WTC11 (cell line): ENCODE data around the gene HEPHL1. TPM values are rescaled to one million over a fixed set of nuclear protein-coding genes. Genes with fewer than 3 reads are reported as not detected.
A peak's percentile ranks its signal among the peaks of the same experiment; 100 is the strongest.
"Not testable (repeated sequence)": the region's sequence is repeated elsewhere in the genome, so short reads cannot be mapped to it uniquely, and the experiment has no call there.

Source experiments
- ATAC-seq: fragments of 200-7000 bp; cut with Tn5 transposase; 2 replicates; pipeline ENCODE4 v1.10.0; 2021; ENCODE audit warnings: mild to moderate bottlenecking, moderate library complexity
- Bru-seq: library from RNA; stranded (reverse); fragments of 400-500 nt; gene quantifications from one replicate; lab custom pipeline; 2021; lab: Mats Ljungman, UMichigan
- CTCF ChIA-PET: fragments of 300-600 bp; sonication (Branson Sonifier 250); formaldehyde crosslinking; loops from one replicate; lab custom pipeline; 2021; ENCODE audit warnings: antibody characterized with exemption; lab: Charles Lee
- POLR2A ChIA-PET: fragments of 350-600 bp; sonication (Branson Sonifier 250); formaldehyde crosslinking; loops from one replicate; lab custom pipeline; 2021; ENCODE audit warnings: antibody characterized with exemption; lab: Charles Lee
- DNase-seq: peaks from one replicate; pipeline ENCODE4 v3.0.0; 2021; ENCODE audit warnings: low spot score
- H3K27ac Mint-ChIP-seq: 2 replicates; pipeline ENCODE4 v1.8.0; 2021; ENCODE audit warnings: mixed read lengths
- H3K27me3 Mint-ChIP-seq: 2 replicates; pipeline ENCODE4 v1.8.0; 2021; ENCODE audit warnings: low read depth, mild to moderate bottlenecking, moderate library complexity, mixed read lengths
- H3K36me3 Mint-ChIP-seq: 2 replicates; pipeline ENCODE4 v1.8.0; 2021; ENCODE audit warnings: mixed read lengths
- H3K4me1 Mint-ChIP-seq: 2 replicates; pipeline ENCODE4 v1.8.0; 2022; ENCODE audit warnings: mixed read lengths
- H3K4me3 Mint-ChIP-seq: 2 replicates; pipeline ENCODE4 v1.8.0; 2021; ENCODE audit warnings: mild to moderate bottlenecking, moderate library complexity, mixed read lengths
- H3K9me3 Mint-ChIP-seq: 2 replicates; pipeline ENCODE4 v1.8.0; 2021; ENCODE audit warnings: mixed read lengths
- ATF1 ChIP-seq: sonication (generic); formaldehyde crosslinking; IDR thresholded peaks from 2 replicates; pipeline ENCODE4 v1.8.1; 2023; ENCODE audit warnings: mild to moderate bottlenecking, moderate library complexity, missing genetic modification reagents
- ETV6 ChIP-seq: sonication (generic); formaldehyde crosslinking; IDR thresholded peaks from 2 replicates; pipeline ENCODE4 v1.8.1; 2022; ENCODE audit warnings: mild to moderate bottlenecking, missing genetic modification reagents
- GABPB1 ChIP-seq: sonication (generic); formaldehyde crosslinking; IDR thresholded peaks from 2 replicates; pipeline ENCODE4 v1.8.1; 2023; ENCODE audit warnings: mild to moderate bottlenecking, missing genetic modification reagents
- HMGXB4 ChIP-seq: sonication (generic); formaldehyde crosslinking; IDR thresholded peaks from 2 replicates; pipeline ENCODE4 v1.8.1; 2023; ENCODE audit warnings: mild to moderate bottlenecking, moderate library complexity, missing genetic modification reagents
- JAZF1 ChIP-seq: fragments of 250-450 bp; sonication (Bioruptor Pico); IDR thresholded peaks from 2 replicates; pipeline ENCODE4 v1.9.0; 2021; ENCODE audit warnings: moderate library complexity, mild to moderate bottlenecking, inconsistent platforms
- KAT7 ChIP-seq: sonication (generic); formaldehyde crosslinking; IDR thresholded peaks from 2 replicates; pipeline ENCODE4 v1.8.1; 2023; ENCODE audit warnings: missing genetic modification reagents, mild to moderate bottlenecking, borderline replicate concordance
- PRDM15 ChIP-seq: sonication (generic); formaldehyde crosslinking; IDR thresholded peaks from 2 replicates; pipeline ENCODE4 v1.8.0; 2022; ENCODE audit warnings: missing genetic modification reagents
- SOX15 ChIP-seq: fragments of 250-450 bp; sonication (Bioruptor Pico); IDR thresholded peaks from 2 replicates; pipeline ENCODE4 v1.9.0; 2021; ENCODE audit warnings: mild to moderate bottlenecking
- SP1 ChIP-seq: sonication (generic); formaldehyde crosslinking; conservative IDR thresholded peaks from 2 replicates; pipeline ENCODE4 v1.8.1; 2022; ENCODE audit warnings: missing genetic modification reagents
- TCF7 ChIP-seq: sonication (generic); formaldehyde crosslinking; IDR thresholded peaks from 2 replicates; pipeline ENCODE4 v1.8.0; 2022; ENCODE audit warnings: mild to moderate bottlenecking, low read depth, missing genetic modification reagents, moderate library complexity
- ZNF232 ChIP-seq: sonication (generic); formaldehyde crosslinking; IDR thresholded peaks from 2 replicates; pipeline ENCODE4 v1.8.0; 2022; ENCODE audit warnings: mild to moderate bottlenecking, missing genetic modification reagents
- ZNF317 ChIP-seq: sonication (generic); formaldehyde crosslinking; IDR thresholded peaks from 2 replicates; pipeline ENCODE4 v1.8.1; 2023; ENCODE audit warnings: low read depth, mild to moderate bottlenecking, moderate library complexity, missing genetic modification reagents, borderline replicate concordance
- ZNF396 ChIP-seq: fragments of 250-450 bp; sonication (Bioruptor Pico); IDR thresholded peaks from 2 replicates; pipeline ENCODE4 v1.8.0; 2021; ENCODE audit warnings: mild to moderate bottlenecking, moderate library complexity, borderline replicate concordance
- ZNF423 ChIP-seq: fragments of 250-450 bp; sonication (Bioruptor Pico); IDR thresholded peaks from 2 replicates; pipeline ENCODE4 v2.1.2; 2022; ENCODE audit warnings: mild to moderate bottlenecking, moderate library complexity
- ZNF425 ChIP-seq: fragments of 250-450 bp; sonication (Bioruptor Pico); conservative IDR thresholded peaks from 2 replicates; pipeline ENCODE4 v1.9.0; 2021; ENCODE audit warnings: mild to moderate bottlenecking
- long read RNA-seq, 3 experiments: library from RNA in 1 of 3; library from capped mRNA in 1 of 3; library from polyadenylated mRNA in 1 of 3; unstranded in 2 of 3; stranded (forward) in 1 of 3; transcript quantifications; one replicate each; pipeline ENCODE4 v2.0.0, GENCODE V29; 2021
- total RNA-seq: library from RNA; stranded (reverse); gene quantifications from 3 replicates; pipeline ENCODE4 v1.2.3, GENCODE V29; 2021
- TF ChIP-seq, protein P1 (sequence below): sonication (generic); formaldehyde crosslinking; IDR thresholded peaks from 2 replicates; pipeline ENCODE4 v1.8.1; 2022; ENCODE audit warnings: missing genetic modification reagents, borderline replicate concordance
- TF ChIP-seq, protein P2 (sequence below): fragments of 250-450 bp; sonication (Bioruptor Pico); IDR thresholded peaks from 2 replicates; pipeline ENCODE4 v1.9.0; 2021; ENCODE audit warnings: moderate library complexity, mild to moderate bottlenecking, inconsistent platforms, borderline replicate concordance

HEPHL1 gene
- 0.07 to 0.13 TPM (median 0.07 TPM) in 3 replicates for total RNA-seq
- percentile 11 among the genes with signal in this experiment for Bru-seq, nascent RNA
- long read RNA-seq, experiment 1, partial matches to known transcripts = 1 of 1 reads
- long read RNA-seq, experiment 1, other reads (novel, unspliced or antisense) = 0 of 1 reads
- long read RNA-seq, experiment 2 = 0 reads
- long read RNA-seq, experiment 3 = 0 reads

- ATAC-seq = peak; percentile 99
- H3K36me3 Mint-ChIP-seq = no peaks in the 10 kb centered on the region
- peak; percentile 29 for DNase-seq
- H3K27ac Mint-ChIP-seq = no peak within 1 kb of the TSS
- H3K4me1 Mint-ChIP-seq = peaks cover 8% of the 10 kb centered on the region
- CTCF ChIA-PET = interaction anchor here (2.4 kb wide), 1 partner anchor 126 kb away, joined by 11 read pairs; no protein-coding TSS in a partner anchor
- H3K9me3 Mint-ChIP-seq = peaks cover 14% of the 10 kb centered on the region
- POLR2A ChIA-PET = no interaction called here
- H3K27me3 Mint-ChIP-seq = no peaks in the 10 kb centered on the region
- no peak within 1 kb of the TSS for H3K4me3 Mint-ChIP-seq
- TF ChIP-seq KAT7 (CRISPR knock-in tag) = no peak
- no peak for TF ChIP-seq ZNF425 (CRISPR knock-in tag)
- no peak for TF ChIP-seq ATF1 (CRISPR knock-in tag)
- no peak for TF ChIP-seq ZNF423 (CRISPR knock-in tag)
- TF ChIP-seq ETV6 = no peak
- TF ChIP-seq SOX15 (CRISPR knock-in tag) = no peak
- TF ChIP-seq, protein P1, sequence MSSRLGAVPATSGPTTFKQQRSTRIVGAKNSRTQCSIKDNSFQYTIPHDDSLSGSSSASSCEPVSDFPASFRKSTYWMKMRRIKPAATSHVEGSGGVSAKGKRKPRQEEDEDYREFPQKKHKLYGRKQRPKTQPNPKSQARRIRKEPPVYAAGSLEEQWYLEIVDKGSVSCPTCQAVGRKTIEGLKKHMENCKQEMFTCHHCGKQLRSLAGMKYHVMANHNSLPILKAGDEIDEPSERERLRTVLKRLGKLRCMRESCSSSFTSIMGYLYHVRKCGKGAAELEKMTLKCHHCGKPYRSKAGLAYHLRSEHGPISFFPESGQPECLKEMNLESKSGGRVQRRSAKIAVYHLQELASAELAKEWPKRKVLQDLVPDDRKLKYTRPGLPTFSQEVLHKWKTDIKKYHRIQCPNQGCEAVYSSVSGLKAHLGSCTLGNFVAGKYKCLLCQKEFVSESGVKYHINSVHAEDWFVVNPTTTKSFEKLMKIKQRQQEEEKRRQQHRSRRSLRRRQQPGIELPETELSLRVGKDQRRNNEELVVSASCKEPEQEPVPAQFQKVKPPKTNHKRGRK = no peak
- TF ChIP-seq ZNF232 (CRISPR knock-in tag) = no peak
- no peak for TF ChIP-seq ZNF317 (CRISPR knock-in tag)
- TF ChIP-seq GABPB1 = no peak
- no peak for TF ChIP-seq TCF7 (CRISPR knock-in tag)
- TF ChIP-seq HMGXB4 (CRISPR knock-in tag) = no peak
- no peak for TF ChIP-seq SP1
- no peak for TF ChIP-seq ZNF396 (CRISPR knock-in tag)
- no peak for TF ChIP-seq JAZF1 (CRISPR knock-in tag)
- TF ChIP-seq, protein P2, sequence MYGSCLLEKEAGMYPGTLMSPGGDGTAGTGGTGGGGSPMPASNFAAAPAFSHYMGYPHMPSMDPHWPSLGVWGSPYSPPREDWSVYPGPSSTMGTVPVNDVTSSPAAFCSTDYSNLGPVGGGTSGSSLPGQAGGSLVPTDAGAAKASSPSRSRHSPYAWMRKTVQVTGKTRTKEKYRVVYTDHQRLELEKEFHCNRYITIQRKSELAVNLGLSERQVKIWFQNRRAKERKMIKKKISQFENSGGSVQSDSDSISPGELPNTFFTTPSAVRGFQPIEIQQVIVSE (CRISPR knock-in tag) = no peak
- TF ChIP-seq, all 79 proteins: peak for 0
These were observed at the start of gene HEPHL1 for GRCh38 chr11:94020777-94021481. Gene HEPHL1 (plus strand): TSS chr11:94021354. CDS start chr11:94021369, 15 bp downstream.

GRCh38 chr11:93972790-93973189 lies 48.4 kb upstream of the HEPHL1 start:
- ATAC-seq (peak; percentile 32; the same call in 1 of the 2 replicates), DNase-seq (peak; percentile 37)
- Mint-ChIP-seq H3K27me3 (no peaks in the 10 kb centered on the region; the same call in 1 of the 2 replicates), H3K4me3 (no peak overlapping the region), H3K27ac (no peak overlapping the region), H3K9me3 (peaks cover 23% of the 10 kb centered on the region), H3K36me3 (peaks cover 13% of the 10 kb centered on the region), H3K4me1 (peaks cover 13% of the 10 kb centered on the region)
- ChIA-PET POLR2A (no interaction called here), CTCF (interaction anchor here (1.7 kb wide), 1 partner anchor 77 kb away, joined by 4 read pairs; no protein-coding TSS in a partner anchor)
- TF ChIP-seq PRDM15 = no peak
- TF ChIP-seq, protein P2 (CRISPR knock-in tag) = no peak

DNA sequence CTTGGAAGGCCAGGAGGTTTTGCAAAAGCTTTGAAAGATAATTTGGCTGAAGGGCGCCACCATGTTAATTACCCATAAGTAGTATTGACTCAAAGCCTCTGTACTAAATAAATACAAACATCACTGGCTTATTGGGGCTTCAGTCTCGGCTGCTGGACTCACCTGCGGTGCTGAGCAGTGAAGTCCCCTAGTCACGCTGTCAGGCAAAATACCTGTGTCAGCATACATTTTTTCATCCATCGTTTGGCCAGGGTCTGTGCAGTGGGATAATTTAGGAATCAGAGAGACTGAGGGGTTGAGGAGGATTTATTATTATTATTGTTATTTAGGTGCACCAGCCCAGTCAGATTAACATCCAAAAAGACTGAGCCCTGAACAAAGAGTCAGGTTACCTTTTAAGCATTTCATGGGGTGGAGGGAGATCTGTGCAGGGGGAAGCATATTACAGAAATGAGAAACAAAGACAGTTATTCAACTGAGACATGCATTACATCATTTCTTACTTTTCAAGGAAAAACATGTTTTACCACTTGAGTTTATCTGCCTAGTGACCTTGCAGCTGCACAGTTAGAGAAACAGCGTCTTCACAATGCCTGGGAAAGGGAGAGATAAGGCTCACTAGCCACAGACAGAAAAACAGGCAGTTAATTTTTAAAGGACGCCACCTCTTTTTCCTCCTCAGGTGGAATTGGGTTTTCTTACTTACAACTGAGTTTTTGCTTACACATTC lies 47.7 kb upstream of the HEPHL1 start:
- POLR2A ChIA-PET, H3K27ac Mint-ChIP-seq, ATAC-seq, H3K4me3 Mint-ChIP-seq, DNase-seq, H3K27me3 Mint-ChIP-seq: not testable (repeated sequence)
- CTCF ChIA-PET = interaction anchor here (1.7 kb wide), 1 partner anchor 78 kb away, joined by 4 read pairs; no protein-coding TSS in a partner anchor
- Mint-ChIP-seq H3K4me1 (peaks cover 17% of the 10 kb centered on the region), H3K9me3 (peaks cover 23% of the 10 kb centered on the region), H3K36me3 (peaks cover 13% of the 10 kb centered on the region)
